GM19328 (cell line): ENCODE measurements around the gene CAMK2G.

Source experiments
- ATAC-seq: cut with Tn5 transposase; IDR thresholded peaks from one replicate; pipeline ENCODE4 v1.9.1; 2021; ENCODE audit warnings: mild to moderate bottlenecking, moderate library complexity; ENCODE audit not compliant: unreplicated experiment

CAMK2G gene

DNA sequence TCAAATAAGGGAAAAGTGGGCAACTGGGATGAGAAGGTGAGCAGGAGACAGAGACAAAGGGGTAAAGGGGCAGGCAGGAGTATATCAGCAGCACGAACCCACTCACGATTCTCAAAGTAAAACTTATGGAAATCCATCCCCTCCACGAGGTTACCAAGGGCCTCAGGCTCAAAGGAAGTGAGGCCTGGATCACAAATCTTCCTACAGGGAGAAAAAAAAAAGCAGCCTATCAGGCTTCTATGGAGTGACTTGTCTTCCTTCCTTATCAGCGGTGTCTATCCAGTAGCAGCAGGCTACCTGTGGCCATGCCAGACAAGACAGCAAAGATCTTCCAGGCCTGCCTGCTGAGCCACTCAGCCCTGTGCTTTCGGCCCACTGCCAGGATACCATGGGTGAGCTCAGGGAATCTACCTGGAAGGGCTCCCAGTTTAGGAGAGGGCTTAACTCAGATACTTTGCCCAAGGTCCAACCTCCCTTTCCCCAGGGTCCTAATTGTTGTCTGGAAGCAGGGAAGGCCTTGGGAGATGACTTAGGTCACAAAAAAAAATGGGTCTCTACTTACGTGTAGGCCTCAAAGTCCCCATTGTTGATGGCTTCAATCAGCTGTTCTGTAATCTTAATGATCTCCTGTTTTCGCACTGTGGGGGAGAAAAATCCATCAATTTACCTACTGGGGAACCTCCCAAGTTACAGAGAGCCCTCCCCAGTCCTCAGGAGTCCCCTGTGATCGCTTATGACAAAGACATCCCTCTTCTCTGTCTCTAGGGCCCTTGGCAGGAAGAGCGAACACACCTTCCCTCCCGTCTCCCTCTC, 57.2 kb downstream of the CAMK2G start:
- ATAC-seq, result no peak

DNA sequence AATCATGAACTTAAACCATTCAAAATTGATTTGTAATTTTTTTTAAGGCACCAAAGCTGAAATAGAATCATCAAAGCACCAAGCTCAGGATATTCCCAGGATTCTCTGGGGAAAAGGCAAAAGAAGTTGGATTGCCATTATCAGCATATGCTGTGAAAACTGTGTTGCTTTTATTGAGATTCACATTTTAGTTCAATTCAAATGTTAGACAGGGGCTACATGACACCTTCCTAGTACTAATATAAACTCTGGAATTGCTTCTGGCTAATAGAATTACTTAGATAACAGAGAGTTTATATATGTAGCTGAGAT, 58.7 kb downstream of the CAMK2G start:
- no peak for ATAC-seq

DNA sequence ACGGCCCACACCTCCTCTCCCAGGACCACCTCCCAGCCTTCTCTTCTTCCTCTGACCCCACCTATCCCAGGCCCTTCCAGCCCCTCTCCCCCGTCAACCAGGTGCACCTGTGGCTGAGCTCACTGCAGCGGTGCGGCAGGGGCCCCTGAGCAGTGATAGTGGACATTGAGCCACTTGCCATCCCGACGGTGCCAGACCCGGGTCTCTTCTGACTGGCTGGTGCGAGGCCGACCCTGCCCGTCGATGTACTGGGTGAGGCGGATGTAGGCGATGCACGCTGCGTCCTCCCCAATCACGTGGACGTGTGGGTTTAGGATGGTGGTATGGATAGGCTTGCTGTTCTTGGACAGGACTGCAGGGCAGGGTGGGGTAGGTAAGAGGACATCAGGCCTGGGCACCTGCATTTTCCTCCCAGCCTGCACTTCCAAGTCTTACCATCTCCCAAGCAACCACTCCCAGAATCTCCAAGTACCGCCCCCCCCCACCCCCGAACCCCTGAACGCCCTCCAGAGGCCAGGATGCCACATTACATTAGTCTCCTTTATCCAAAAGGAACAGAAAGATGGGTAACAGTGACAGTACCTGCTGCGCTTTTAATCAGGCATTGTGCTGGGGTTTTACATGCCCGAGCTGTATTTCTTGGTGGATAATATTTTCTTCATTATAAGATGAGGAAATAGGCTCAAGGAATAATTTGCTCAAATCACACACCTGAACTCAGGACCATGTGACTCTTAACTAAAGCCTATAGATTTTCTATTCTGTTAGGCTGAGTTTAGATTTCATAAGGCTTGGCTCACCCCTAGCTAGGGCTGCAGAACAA, 59.2 kb downstream of the CAMK2G start:
- ATAC-seq, result no peak

DNA sequence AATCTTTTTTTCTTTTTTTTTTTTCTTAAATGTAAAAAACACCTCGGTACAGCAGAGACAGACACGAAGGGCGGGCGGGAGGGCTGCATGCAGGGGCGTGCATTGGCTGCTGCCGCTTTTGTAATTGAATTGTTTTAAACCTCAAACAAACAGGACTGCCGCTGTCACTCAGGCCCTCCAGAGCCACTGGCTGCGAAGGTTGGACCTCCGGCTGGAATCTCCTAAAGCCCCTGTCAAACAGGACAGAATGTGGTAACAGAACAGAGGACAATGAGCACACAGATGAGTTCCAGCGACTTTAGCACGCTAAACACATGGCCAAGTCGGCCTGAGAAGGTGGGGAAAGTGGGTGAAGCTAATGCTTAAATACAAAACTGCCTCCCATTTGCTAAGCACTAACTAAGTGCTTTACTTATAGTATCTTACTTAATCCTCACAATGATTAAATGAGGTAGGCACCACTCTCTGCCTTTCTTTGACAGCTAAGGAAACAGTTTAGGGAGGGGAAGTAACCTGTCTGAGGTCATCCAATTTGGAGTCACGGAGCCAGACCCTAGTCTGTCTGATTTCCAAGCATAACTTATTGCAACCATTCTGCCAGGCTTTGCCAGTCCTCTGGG, 60.0 kb downstream of the CAMK2G start:
- no peak for ATAC-seq

DNA sequence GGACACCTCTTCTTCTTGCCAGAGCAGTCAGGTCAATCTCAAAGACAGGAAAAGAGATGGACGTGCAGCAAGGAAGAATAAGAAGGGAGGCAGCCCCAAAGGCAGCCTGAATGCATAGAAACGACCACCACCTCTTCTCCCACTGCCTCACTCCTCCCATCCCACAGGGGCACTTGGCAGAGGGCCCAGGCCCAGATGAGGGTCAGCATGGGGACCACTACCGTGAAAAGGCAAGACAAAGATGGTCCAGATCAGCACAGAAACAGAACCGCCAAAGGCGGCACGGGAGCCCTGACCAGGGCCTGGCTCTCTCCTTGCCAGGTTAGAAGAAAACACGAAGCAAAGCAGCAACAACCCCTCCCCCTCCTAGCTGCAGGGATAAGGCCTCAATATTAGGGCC, 61.0 kb downstream of the CAMK2G start:
- ATAC-seq, result no peak

DNA sequence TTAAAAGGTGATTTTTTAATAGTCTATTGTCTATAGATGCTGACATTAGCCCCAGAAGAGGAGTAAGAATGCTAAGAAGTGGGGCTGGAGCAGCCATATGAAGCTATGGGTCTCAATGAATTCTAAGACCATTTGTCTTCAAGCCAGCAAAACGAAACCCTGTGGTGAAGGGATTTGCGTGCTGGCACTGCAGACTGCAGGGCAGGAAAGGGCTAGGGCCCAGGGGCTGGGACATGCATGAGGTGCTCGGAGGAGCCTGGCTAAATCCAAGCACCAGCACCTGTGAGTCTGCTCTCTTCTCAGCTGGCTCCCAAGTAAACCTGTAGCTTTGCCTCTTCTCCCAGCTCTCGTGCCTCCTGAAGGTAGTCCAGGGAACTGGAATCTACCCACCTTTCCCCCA, 61.7 kb downstream of the CAMK2G start:
- no peak for ATAC-seq

DNA sequence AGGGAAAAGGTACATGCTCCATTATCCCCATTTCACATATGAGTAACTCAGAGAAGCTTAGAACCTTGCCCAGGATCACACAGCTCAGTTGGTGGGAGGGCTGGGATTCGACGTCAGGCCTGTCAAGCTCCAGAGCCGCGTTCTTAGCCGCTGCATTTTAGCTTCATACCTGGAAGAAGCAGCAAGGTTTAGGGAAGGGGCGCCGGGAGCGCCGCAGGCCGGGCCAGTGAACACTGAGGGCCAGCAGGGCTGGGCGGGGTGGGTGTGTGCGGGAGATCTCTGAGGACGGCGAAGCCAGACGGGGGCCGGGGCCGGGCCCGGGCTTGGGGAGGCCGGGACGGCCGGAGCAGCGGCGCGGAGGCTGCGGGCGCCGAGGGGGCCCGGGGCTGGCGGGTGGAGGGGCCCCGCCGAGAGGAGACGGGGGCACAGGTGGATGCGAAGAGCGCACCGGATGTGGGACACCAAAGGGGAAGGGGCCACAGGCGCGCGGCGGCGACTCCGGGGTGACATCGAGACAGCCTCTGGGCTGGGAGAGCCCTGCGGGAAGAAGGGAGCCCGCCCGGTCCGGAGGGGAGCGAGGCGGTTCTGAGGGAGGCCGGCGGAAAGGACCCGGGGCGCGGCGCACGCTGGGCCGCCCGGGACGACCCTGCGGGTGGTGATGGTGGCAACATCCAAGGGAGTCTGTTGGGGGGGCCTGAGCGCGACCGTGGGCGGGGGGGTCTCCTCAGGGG, 63.5 kb downstream of the CAMK2G start:
- peak; percentile 18 for ATAC-seq

DNA sequence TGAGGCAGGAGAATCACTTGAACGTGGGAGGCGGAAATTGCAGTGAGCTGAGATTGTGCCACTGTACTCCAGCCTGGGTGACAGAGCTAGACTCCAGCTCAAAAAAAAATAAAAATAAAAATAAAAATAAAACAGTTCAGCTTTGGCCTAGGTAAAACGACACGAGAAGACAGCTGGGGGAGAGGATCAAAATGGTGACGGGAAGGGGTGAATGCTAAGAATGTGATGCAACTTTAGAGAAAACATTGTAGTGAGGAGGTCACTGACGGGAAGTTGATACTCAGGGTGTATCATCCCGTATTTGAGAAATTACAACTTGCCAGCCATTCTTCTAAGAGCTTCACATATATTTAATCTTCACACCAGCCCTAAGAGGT, 64.0 kb downstream of the CAMK2G start:
- no peak for ATAC-seq

DNA sequence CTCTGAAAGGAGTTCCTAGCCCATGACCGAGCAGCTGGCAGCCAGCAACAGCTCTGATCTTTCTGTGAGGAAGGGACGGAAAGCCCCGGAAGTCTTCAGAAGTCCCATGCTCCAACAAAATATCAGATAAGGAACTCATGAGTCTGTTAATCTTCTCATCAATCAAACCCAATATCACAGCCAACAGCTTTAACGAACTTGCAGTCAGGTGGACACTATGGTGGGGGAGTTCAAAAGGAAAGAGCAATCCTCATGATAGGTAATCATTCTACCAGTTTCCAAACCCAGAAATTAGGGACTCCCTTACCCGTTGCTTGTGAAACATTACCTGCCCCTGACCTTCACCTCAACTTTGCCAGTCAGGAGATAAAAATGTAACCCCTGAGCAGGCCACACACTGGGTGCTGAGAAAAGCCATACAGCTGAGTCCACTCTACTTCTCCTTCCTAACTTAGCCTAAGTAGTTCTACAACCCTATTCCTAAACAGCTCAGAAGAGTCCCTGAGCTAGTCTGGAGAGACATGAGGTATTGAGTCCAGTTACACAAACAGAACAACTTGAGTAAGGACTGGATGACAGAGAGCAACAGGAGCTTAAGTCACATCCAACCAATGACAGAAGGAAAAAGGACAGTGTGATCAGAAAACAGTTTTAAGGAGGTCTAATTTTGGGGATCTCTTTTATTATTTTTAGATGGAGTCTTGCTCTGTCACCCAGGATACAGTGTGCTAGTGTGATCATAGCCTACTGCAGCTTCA, 65.1 kb downstream of the CAMK2G start:
- no peak for ATAC-seq

DNA sequence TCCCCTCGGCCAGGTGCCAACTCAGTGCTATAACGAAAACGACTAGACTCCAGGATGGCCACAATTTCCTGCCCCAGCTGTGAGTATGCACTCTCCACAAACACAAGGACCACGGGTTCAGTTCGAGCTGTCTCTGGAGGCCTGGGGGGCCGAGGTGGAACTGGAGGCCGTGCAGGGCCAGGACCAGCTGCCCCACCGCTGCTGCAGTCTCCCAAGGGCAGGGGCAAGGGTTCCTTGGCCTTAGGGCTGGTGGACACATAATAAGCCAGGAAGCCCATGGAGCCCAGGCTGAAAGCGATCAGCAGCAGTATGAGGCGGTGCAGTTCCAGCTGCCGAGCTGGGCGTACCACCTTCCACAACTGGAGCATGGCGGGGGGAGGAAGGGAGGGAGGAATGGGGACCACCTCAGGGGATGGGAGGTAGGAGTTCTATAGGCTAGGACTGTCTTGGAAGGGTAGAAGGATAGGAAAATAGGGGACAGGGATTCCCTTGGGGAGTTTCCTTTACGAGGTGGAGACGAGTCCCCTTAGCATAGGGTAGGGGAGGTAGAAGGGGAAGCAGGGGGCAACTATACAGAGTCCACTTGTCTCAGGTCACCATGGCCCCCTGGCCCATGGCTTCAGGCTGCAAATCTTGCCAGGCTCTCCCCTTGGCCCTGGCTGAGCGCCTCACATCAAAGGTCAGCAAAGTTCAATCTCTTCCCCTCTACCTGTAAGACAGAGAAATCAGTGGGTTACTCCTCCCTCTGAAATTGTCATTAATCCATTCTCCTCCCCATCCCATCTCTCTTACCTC, 66.1 kb downstream of the CAMK2G start:
- no peak for ATAC-seq

DNA sequence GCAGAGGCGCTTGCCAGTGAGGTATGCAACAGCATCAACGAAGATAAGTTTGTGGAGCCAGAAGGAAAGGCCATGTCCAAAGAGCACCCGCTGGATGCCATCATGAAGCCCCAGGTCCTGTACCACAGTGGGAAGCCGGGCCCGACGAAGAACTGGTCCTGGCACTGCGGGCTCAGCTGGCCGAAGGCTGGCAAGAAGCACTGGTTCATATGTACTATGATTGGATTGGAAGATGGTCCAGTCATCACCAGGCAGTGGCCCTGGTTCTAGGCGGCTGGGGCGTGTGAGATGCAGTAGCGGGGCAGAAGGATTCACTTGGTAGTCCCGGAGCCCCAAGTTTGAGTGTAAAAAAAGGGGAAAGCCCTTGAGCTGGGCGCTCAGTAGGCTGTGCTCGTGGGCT, 66.9 kb downstream of the CAMK2G start:
- ATAC-seq, result no peak

DNA sequence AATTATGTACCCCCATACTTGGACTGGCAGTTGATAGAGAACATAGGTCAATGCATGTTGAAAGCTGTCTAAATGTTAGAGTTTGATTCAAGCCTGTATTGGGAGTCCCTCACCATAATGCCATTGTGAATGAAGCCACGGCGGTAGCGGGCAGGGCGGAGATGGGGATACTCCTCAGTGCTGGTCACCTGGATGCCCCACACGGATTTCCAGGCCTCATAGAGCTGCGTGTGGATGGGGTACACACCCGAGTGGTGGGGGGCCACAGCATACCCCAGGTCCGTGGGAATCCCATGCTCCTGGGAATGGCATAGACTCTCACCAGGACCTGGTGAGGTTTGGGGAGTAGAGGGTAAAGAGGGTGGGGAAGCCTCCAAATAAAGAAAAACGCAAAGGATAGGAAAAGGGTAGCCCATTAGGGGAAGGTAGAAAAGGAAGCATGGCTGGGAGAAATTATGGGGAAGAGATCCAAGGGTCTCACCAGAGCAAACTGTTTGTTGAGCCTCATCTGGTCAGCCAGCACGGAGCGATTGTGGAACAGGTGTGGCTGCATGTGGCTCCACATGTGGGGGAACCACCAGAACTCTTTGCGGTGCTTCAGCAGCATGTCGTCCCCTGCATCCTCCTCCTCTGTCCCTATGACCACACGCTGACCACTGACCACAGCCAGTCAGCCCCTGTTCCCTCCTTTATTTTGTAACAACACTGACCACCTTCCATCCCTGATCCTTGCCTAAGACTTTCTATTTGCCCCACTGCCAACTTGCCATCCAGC, 68.0 kb downstream of the CAMK2G start:
- ATAC-seq, result no peak

DNA sequence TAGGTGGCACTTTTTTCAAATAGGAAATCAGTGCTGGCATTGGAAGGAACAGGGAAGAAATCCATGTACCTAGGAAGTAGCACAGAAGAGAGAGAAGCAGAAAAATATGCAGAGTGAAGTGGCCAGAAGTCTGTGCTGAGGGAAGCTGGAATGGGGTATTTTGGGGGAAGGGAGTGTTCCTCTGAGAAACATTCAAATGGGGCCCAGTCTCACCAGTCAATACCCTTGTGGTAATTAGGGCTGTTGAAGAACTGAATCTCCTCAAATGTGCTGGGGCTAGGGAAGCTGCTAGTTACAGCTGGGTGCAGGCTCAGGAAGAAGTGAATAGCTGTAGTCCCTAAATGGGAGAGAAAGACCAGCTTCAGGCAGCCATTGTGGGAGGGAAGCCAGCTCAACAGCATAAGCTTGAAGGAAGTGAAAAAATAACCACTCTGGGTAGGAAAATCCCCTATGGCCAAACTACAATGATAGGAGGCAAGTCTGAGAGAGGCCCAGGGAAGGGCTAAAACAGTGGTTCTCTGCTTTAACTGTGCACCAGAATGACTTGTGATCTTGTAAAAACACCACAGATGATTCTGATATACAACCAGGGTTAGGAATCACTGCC, 70.6 kb downstream of the CAMK2G start:
- ATAC-seq, result no peak

DNA sequence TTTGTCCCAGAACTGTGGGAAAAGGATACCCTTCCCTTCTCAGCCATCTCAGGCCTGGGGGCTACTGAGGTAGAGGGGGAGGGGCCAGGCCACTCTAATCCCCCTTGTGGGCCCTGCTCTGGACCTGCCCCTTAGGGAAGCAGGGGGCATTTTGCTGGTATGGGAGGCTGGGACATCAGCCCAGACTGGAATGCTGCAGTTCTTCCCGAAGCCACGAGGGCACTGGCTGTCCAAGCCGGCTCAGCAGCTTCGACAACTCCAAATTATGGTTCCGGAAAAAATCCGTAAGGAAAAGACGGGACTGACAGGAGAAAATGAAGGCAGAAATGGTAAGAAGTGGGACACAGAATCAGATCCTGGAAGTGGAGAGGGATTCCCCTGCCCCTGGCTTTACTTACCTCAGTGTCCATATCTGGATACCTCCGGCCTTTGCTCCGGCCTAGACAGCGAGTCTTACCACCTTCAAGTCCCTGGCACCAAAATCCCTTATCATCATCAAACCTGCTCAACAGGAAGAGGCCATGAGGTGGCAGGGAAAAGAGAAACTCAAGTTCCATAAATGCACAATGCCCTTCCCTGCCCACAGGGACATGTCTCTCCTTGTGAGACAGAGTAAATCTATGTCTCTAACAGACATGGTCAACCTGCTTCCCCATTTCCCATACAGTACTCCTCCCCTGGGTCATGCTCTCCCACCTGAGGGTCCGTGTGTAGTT, 71.9 kb downstream of the CAMK2G start:
- ATAC-seq, result no peak

DNA sequence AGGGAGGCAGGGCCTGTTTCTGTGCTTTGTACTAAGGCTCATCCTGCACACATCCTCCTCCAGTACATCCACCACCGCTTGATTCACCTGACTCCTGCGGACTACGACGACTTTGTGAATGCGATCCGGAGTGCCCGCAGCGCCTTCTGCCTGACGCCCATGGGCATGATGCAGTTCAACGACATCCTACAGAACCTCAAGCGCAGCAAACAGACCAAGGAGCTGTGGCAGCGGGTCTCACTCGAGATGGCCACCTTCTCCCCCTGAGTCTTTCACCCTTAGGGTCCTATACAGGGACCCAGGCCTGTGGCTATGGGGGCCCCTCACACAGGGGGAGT, 73.1 kb downstream of the CAMK2G start:
- ATAC-seq, result no peak

DNA sequence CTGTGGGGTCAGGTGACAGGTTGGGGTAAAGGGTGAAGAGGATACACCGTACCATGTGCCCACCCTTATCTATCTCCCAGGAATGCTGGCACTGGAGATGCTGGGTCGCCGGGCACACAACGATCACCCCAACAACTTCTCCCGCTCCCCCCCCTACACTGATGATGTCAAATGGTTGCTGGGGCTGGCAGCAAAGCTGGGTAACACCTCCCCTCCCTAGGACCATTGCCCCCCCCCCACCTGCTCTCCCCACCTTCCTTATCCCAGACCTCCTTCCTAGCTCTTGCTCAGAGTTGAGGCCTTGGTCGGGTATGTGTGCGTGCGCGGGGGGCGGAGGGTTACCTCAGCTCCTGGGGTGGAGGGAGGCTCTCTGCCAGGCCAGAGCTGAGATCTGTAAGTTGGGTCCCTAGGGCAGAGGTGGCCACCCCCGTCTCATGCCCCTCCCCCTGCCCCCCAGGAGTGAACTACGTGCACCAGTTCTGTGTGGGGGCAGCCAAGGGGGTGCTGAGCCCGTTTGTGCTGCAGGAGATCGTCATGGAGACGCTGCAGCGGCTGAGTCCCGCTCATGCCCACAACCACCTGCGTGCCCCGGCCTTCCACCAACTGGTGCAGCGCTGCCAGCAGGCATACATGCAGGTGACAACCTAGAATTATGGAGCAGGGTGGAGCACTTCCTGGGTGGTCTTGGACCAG, 73.6 kb downstream of the CAMK2G start:
- ATAC-seq, result no peak

DNA sequence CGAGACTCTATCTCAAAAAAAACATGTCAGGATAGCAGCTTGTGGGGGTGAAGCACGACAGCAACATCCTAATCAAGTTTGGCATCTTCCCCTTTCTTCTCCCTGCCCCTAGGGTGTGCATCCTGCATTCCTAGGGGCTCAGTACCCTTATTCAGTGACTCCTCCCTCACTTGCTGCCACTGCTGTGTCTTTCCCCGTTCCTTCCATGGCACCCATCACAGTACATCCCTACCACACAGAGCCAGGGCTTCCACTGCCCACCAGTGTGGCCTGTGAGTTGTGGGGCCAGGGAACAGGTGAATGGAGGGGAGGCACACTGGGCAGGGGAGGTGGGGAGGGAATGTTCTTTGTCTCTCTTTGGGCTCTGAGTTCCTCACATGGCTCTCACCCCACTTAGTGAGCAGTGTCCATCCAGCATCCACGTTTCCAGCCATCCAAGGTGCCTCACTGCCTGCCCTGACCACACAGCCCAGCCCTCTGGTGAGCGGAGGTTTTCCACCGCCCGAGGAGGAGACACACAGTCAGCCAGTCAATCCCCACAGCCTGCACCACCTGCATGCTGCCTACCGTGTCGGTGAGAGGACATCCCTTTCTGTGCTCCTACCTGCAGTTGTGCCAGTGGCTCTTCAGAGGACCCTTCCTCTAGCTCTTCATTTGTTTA, 74.3 kb downstream of the CAMK2G start:
- no peak for ATAC-seq
